ENCODE data around the gene HES1.

HES1 gene

DNA sequence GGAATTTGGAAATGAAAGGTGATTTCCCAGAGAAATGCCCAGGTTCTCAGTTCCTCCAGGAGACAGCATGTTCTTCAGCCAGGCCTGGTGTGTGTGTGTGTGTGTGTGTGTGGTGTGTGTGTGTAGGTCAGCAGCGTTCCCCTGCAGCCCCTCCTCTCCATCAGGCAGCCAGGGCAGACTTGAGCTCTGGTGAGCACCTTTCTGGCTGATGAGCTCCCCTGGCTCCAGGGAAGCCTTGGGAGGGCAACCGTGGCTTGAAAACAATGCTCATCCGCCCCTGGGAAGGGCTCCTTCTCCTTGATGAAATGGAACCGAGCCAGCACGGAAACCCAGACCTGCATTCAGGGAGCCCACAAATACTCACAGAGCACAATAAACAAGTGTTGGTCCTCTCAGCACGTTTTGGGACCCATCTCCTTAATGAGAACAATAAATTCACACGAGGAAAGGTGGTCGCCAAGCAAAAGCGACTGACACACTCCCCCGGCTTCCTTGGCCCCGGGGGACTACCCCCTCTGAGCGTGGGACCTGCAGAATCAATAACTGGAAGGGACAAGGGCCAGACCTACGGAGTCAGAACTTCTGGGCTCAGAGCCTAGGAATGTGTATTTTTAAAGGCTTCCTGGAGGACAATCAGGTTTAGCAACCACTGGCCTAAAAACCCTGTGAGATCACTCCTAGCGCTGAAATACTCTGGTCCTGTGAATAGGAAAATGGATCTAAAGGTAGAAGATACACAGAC is 38.6 kb upstream of the HES1 start:
- POLR2A ChIA-PET, result no interaction called here
- DNase-seq (ENCODE audit: low read depth, low spot score), result no peak
- TF ChIP-seq, protein P1, sequence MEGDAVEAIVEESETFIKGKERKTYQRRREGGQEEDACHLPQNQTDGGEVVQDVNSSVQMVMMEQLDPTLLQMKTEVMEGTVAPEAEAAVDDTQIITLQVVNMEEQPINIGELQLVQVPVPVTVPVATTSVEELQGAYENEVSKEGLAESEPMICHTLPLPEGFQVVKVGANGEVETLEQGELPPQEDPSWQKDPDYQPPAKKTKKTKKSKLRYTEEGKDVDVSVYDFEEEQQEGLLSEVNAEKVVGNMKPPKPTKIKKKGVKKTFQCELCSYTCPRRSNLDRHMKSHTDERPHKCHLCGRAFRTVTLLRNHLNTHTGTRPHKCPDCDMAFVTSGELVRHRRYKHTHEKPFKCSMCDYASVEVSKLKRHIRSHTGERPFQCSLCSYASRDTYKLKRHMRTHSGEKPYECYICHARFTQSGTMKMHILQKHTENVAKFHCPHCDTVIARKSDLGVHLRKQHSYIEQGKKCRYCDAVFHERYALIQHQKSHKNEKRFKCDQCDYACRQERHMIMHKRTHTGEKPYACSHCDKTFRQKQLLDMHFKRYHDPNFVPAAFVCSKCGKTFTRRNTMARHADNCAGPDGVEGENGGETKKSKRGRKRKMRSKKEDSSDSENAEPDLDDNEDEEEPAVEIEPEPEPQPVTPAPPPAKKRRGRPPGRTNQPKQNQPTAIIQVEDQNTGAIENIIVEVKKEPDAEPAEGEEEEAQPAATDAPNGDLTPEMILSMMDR (IDR thresholded peaks at IDR 0.05; ENCODE audit: insufficient read depth, low read length, missing control alignments), result no peak
- CTCF ChIA-PET, result no interaction called here
- H3K4me3 ChIP-seq (ENCODE audit: low read depth, low read length), result no peak overlapping the region

DNA sequence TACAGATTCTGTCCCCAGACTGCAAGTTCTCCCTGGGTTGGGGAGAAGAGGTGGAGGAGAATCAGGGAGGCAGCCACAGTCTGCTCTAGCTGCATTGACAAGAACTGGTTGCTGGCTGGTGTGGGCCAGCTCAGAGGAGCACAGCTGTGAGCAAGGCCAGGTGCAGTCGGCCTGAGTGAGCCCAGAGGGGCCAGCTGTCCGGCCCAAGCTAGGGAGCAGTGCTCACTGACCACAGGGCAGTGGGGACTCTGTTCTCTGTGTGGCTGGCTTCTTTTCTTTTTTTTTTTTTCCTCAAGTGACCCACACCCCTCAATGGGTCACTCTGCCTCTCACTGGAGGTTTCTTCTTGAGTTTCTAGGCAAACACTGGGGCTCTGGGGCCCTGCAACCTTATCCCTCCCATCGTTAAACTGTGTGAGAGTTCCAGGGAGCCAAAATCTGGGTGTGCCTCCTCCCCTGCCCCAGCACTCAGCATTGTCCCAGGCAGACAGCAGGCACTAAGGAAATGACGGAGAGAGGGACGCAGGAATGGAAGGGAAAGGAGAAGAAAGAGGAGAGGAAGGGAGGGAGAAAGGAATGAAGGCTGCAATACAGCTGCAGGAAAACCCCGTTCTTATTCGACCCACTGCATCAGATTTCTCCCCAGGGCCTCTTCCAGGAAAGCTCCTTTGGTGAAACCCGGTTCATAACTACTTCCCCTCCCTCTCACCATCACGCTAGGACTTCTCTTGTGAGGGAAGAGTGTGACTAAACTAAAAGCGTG is 37.7 kb upstream of the HES1 start:
- TF ChIP-seq, protein P1 (IDR thresholded peaks at IDR 0.05; ENCODE audit: insufficient read depth, low read length, missing control alignments), result no peak
- POLR2A ChIA-PET, result no interaction called here
- H3K4me3 ChIP-seq (ENCODE audit: low read depth, low read length), result no peak overlapping the region
- no peak for DNase-seq (ENCODE audit: low read depth, low spot score)
- CTCF ChIA-PET, result interaction anchor here (1.0 to 1.7 kb wide), 3 partner anchors 12 to 219 kb away, joined by 3 to 4 read pairs (median 3); no protein-coding TSS in a partner anchor

DNA sequence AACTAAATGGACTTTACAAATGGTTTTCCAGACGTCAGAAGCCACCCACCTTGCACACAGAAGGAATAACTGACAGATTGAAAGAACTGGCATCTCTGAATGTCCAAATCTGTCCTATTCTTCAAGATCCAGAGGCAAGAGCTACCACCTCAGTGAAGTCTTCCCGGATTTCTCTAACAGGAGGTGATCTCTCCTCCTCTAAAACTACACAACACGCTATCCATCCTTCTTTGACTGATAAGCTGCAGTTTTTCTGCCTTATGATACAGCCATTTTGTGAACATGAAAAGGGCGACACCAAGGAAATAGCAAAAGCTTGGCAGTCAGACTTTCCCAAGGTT is 37.1 kb upstream of the HES1 start:
- POLR2A ChIA-PET, result no interaction called here
- DNase-seq (ENCODE audit: low read depth, low spot score), result no peak
- CTCF ChIA-PET, result interaction anchor here (1.0 to 1.7 kb wide), 3 partner anchors 12 to 218 kb away, joined by 3 to 4 read pairs (median 3); no protein-coding TSS in a partner anchor
- no peak overlapping the region for H3K4me3 ChIP-seq (ENCODE audit: low read depth, low read length)
- TF ChIP-seq, protein P1 (IDR thresholded peaks at IDR 0.05; ENCODE audit: insufficient read depth, low read length, missing control alignments), result no peak

DNA sequence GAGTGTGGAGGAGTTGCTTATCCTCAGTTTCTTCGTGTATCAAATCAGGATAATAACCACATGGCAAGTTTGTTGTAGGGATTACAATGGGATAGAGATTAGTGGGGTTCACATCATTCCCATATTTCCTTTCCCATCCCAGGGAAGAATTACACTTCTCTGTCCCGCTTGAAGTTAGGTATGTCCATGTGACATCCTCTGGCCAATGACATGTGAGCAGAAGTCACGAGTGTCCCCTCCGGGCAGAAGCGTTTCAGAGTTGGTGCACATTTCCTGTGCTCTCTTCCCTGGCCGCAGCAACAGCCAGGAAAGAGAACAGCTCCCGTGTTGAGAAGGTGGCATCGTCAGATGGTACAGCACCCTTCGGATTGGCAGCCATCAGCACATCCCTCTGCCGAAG is 36.7 kb upstream of the HES1 start:
- no peak overlapping the region for H3K4me3 ChIP-seq (ENCODE audit: low read depth, low read length)
- ChIA-PET POLR2A (no interaction called here), CTCF (interaction anchor here (1.0 to 1.7 kb wide), 3 partner anchors 13 to 218 kb away, joined by 3 to 4 read pairs (median 3); no protein-coding TSS in a partner anchor)
- TF ChIP-seq, protein P1 (IDR thresholded peaks at IDR 0.05; ENCODE audit: insufficient read depth, low read length, missing control alignments), result no peak
- no peak for DNase-seq (ENCODE audit: low read depth, low spot score)

DNA sequence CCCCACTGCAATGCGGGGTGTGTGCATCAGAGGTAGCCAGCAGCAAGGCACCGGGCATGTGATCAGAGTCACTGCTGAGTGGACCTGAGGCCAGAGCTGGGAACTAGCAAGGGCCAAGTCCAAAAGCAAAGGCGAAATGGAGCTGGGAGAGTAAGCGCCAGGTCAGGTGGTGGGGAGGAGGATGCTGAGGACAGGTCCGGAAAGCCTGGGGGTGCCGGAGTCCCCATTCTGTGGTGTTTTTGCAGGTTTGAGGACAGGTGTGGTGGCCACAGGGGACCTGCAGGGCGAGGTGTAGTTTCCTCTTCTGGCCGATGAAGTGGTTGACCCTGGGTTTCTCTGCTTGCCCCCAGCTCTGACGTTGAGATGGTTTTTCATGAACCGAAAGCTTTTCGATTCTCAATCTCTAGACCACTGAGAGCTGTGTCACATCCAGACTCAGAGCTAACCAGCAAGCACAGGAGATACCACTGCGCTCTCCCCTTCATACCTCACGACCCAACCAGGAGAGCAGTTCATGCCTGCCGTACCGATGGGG is 35.0 kb upstream of the HES1 start:
- DNase-seq (ENCODE audit: low read depth, low spot score), result no peak
- CTCF ChIA-PET, result no interaction called here
- TF ChIP-seq, protein P1 (IDR thresholded peaks at IDR 0.05; ENCODE audit: insufficient read depth, low read length, missing control alignments), result no peak
- POLR2A ChIA-PET, result no interaction called here
- H3K4me3 ChIP-seq (ENCODE audit: low read depth, low read length), result no peak overlapping the region

Measured in AG04449 (cell line).